Measurements from ENCODE around the gene UGT3A2. TPM values are rescaled to one million over a fixed set of nuclear protein-coding genes. Genes with fewer than 3 reads are reported as not detected.

UGT3A2 gene
- total and polyA plus RNA-seq, 4 donors = 0.14 to 0.65 (median 0.18) TPM

DNA sequence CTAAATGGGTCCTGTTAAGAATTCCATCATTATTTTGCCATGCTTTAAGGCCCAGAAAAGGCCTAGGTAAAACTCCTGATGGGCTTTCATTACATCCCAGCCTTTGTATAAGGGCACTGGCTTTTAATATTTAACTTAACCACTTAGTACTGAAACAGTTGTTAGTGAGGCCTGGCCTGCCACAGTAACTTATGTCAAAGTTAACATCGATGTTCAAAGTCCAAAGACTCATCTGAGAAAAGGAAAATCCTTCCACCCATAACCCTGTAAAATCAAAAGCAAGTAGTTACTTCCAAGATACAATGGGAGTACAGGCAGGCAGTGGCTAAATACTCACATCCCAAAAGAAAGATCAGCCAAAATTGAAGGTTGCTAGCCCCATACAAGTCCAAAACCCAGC is 60.5 kb downstream of the UGT3A2 start:
- Histone ChIP-seq H3K4me3 (ENCODE audit: low read depth in 1 of 3, low read length in 3 of 3) (no peak overlapping the region), H3K27me3 (ENCODE audit: control insufficient read depth in 4 of 4, insufficient read depth in 4 of 4, low read length in 3 of 4) (no peaks in the 10 kb centered on the region), H3K9ac (ENCODE audit: low read depth in 1 of 2, low read length in 2 of 2) (no peak overlapping the region), H3K4me1 (ENCODE audit: control insufficient read depth in 4 of 4, insufficient read depth in 4 of 4, low read length in 3 of 4) (no peaks in the 10 kb centered on the region), H3K36me3 (ENCODE audit: control insufficient read depth in 4 of 4, insufficient read depth in 3 of 4, low read depth in 1 of 4, low read length in 3 of 4) (no peaks in the 10 kb centered on the region), H3K27ac (ENCODE audit: low read depth in 1 of 2, low read length in 2 of 2) (no peak overlapping the region), H3K9me3 (ENCODE audit: control insufficient read depth in 4 of 4, low read length in 3 of 4) (peaks cover 0 to 6% (median 1%) of the 10 kb centered on the region in 4 donors)
- WGBS = 35% methylated on average over 1 of the region's 1 CpG
- DNase-seq (ENCODE audit: low spot score) = no peak
- TF ChIP-seq ATF3 (IDR thresholded peaks at IDR 0.05) (no peak), HNF4G (IDR thresholded peaks at IDR 0.05) (peak; percentile 27), SP1 (IDR thresholded peaks at IDR 0.05) (peak; percentile 36), HNF4A (conservative IDR thresholded peaks at IDR 0.05) (peak; percentile 47 to 72)

GRCh38 chr5:36001032-36001431 is 65.7 kb downstream of the UGT3A2 start:
- no peaks in the 10 kb centered on the region for H3K36me3 ChIP-seq (ENCODE audit: control insufficient read depth in 4 of 4, insufficient read depth in 3 of 4, low read depth in 1 of 4, low read length in 3 of 4)
- H3K27me3 ChIP-seq (ENCODE audit: control insufficient read depth in 4 of 4, insufficient read depth in 4 of 4, low read length in 3 of 4) = no peaks in the 10 kb centered on the region
- peaks cover 6 to 12% (median 10%) of the 10 kb centered on the region in 4 donors for H3K4me1 ChIP-seq (ENCODE audit: control insufficient read depth in 4 of 4, insufficient read depth in 4 of 4, low read length in 3 of 4)
- TF ChIP-seq FOXA1 (IDR thresholded peaks at IDR 0.05) (no peak), JUND (IDR thresholded peaks at IDR 0.05) (no peak), HNF4G (IDR thresholded peaks at IDR 0.05) (no peak), EGR1 (IDR thresholded peaks at IDR 0.05; ENCODE audit: low read depth in 2 of 2) (no peak), YY1 (IDR thresholded peaks at IDR 0.05) (no peak), SP1 (IDR thresholded peaks at IDR 0.05) (no peak), REST (IDR thresholded peaks at IDR 0.05) (no peak), HNF4A (conservative IDR thresholded peaks at IDR 0.05) (no peak), RAD21 (IDR thresholded peaks at IDR 0.05) (no peak), GABPA (IDR thresholded peaks at IDR 0.05 in 1 of 2, conservative IDR thresholded peaks at IDR 0.05 in 1 of 2) (no peak), RXRA (IDR thresholded peaks at IDR 0.05) (no peak), TAF1 (conservative IDR thresholded peaks at IDR 0.05) (no peak), FOXA2 (IDR thresholded peaks at IDR 0.05) (no peak), MAX (IDR thresholded peaks at IDR 0.05) (no peak), ATF3 (IDR thresholded peaks at IDR 0.05) (no peak), NR2F2 (IDR thresholded peaks at IDR 0.05) (no peak)
- TF ChIP-seq, protein P1, sequence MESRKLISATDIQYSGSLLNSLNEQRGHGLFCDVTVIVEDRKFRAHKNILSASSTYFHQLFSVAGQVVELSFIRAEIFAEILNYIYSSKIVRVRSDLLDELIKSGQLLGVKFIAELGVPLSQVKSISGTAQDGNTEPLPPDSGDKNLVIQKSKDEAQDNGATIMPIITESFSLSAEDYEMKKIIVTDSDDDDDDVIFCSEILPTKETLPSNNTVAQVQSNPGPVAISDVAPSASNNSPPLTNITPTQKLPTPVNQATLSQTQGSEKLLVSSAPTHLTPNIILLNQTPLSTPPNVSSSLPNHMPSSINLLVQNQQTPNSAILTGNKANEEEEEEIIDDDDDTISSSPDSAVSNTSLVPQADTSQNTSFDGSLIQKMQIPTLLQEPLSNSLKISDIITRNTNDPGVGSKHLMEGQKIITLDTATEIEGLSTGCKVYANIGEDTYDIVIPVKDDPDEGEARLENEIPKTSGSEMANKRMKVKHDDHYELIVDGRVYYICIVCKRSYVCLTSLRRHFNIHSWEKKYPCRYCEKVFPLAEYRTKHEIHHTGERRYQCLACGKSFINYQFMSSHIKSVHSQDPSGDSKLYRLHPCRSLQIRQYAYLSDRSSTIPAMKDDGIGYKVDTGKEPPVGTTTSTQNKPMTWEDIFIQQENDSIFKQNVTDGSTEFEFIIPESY (IDR thresholded peaks at IDR 0.05) = no peak
- TF ChIP-seq, protein P2, sequence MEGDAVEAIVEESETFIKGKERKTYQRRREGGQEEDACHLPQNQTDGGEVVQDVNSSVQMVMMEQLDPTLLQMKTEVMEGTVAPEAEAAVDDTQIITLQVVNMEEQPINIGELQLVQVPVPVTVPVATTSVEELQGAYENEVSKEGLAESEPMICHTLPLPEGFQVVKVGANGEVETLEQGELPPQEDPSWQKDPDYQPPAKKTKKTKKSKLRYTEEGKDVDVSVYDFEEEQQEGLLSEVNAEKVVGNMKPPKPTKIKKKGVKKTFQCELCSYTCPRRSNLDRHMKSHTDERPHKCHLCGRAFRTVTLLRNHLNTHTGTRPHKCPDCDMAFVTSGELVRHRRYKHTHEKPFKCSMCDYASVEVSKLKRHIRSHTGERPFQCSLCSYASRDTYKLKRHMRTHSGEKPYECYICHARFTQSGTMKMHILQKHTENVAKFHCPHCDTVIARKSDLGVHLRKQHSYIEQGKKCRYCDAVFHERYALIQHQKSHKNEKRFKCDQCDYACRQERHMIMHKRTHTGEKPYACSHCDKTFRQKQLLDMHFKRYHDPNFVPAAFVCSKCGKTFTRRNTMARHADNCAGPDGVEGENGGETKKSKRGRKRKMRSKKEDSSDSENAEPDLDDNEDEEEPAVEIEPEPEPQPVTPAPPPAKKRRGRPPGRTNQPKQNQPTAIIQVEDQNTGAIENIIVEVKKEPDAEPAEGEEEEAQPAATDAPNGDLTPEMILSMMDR (IDR thresholded peaks at IDR 0.05; ENCODE audit: low read depth, low read length, missing input control) = no peak
- H3K4me3 ChIP-seq (ENCODE audit: low read depth in 1 of 3, low read length in 3 of 3) = no peak overlapping the region
- H3K9me3 ChIP-seq (ENCODE audit: control insufficient read depth in 4 of 4, low read length in 3 of 4) = no peaks in the 10 kb centered on the region
- DNase-seq (ENCODE audit: low spot score) = no peak
- WGBS = 91% methylated on average over 3 of the region's 3 CpGs
- no peak overlapping the region for H3K9ac ChIP-seq (ENCODE audit: low read depth in 1 of 2, low read length in 2 of 2)
- H3K27ac ChIP-seq (ENCODE audit: low read depth in 1 of 2, low read length in 2 of 2) = no peak overlapping the region
